Ovary (tissue), 9 donors: Measurements from ENCODE around the gene CLIC5. TPM values are rescaled to one million over a fixed set of nuclear protein-coding genes. Genes with fewer than 3 reads are reported as not detected.

Experiments
- DNase-seq, 5 donors: peaks; one replicate each; pipeline ENCODE4 v3.0.0-alpha.2; 2019 to 2020
- H3K27ac ChIP-seq, 2 donors: fragments of 200-600 bp; one replicate each; pipeline versions ENCODE4 v1.5.1 to v1.8.0; 2019 to 2022
- H3K27me3 ChIP-seq: fragments of 200-600 bp; one replicate; pipeline ENCODE4 v1.8.0; 2022
- H3K36me3 ChIP-seq: fragments of 200-600 bp; sonication (generic); one replicate; pipeline ENCODE4 v1.5.1; 2019
- H3K4me1 ChIP-seq: one replicate; pipeline ENCODE4 v1.8.1; 2013; ENCODE audit warnings: mild to moderate bottlenecking, moderate library complexity; ENCODE audit not compliant: insufficient read depth
- H3K4me3 ChIP-seq: fragments of 200-600 bp; sonication (generic); one replicate; pipeline ENCODE4 v1.5.1; 2017
- H3K9me3 ChIP-seq, 2 donors: fragments of 200-600 bp in 1 of 2; sonication (generic) in 1 of 2; one replicate each; pipeline versions ENCODE4 v1.5.1 to v1.8.1; 2013 to 2019; ENCODE audit warnings: mild to moderate bottlenecking in 1 of 2, moderate library complexity in 1 of 2
- CTCF ChIP-seq, 3 donors: fragments of 450-650 bp in 2 of 3; fragments of 200-600 bp in 1 of 3; IDR thresholded peaks; one replicate each; pipeline versions ENCODE4 v1.5.1 to v1.8.0; 2016 to 2022; ENCODE audit warnings: antibody characterized with exemption in 3 of 3, mild to moderate bottlenecking in 1 of 3
- EP300 ChIP-seq: sonication (generic); formaldehyde crosslinking; IDR thresholded peaks from one replicate; pipeline ENCODE4 v1.6.1; 2017; ENCODE audit warnings: antibody characterized with exemption
- POLR2A ChIP-seq: fragments of 450-650 bp; IDR thresholded peaks from one replicate; pipeline ENCODE4 v1.6.1; 2017; ENCODE audit warnings: antibody characterized with exemption, mild to moderate bottlenecking, moderate library complexity
- WGBS, 3 donors: extraction: QIAGEN DNeasy Blood & Tissue Kit in 1 of 3; methylation state at CpG; one replicate each; pipeline versions ENCODE4 v1.1.5 to v1.1.7; 2013 to 2017; 5-methylcytosine and 5-hydroxymethylcytosine counted together
- intact Hi-C, 4 donors: fragments of 100-400 bp; cut with DNase I; formaldehyde crosslinking; loops; one replicate each; pipeline versions ENCODE4 v1.11.0 to v1.15.1; 2022 to 2023
- polyA plus RNA-seq, 2 donors: library from polyadenylated mRNA; stranded (reverse); fragments of 200-250 nt in 1 of 2; fragments of 350-450 nt in 1 of 2; fragmentation: Illumina TruSeq in 1 of 2; extraction: RNeasy Lipid Tissue Mini Kit (QIAGEN cat#74804) in 1 of 2; gene quantifications; one replicate each; pipeline ENCODE4 v1.2.3, GENCODE V29; 2013 to 2014
- total RNA-seq, 7 donors: library from RNA; depleted of rRNA in 2 of 7; stranded (reverse); fragments of >200 nt in 2 of 7; fragmentation: NEBNext Ultra II Directional in 3 of 7; extraction: Animal tissue kit (Norgen Biotek cat#: 25700) in 3 of 7; gene quantifications; one replicate each; pipeline versions ENCODE4 v1.1.0 to v1.2.4, GENCODE V29; 2016 to 2023
- donor health status: DM: no; HTN: no; CAD: no; lungs with moderate emphysema.
- donor health status: DM: no; HTN: no; CAD: no.
- donor health status: Bipolar disorder and iron deficiency.
- donor health status: DM: yes; HTN: yes; CAD: no.
- donor health status: DM: no; HTN: no; CAD: no.
- donor health status: DM: yes; HTN: yes; CAD: no.

The CLIC5 gene
- total and polyA plus RNA-seq, 9 donors, result 0.27 to 42.3 (median 2.0) TPM

GRCh38 chr6:46023216-46023915 lies 7.7 kb upstream of the CLIC5 start:
- WGBS, 3 donors, result 42 to 45% (median 44%) methylated on average over 3 of the region's 3 CpGs
- no peak overlapping the region for H3K4me3 ChIP-seq
- intact Hi-C loops, result no loop called here
- TF ChIP-seq EP300, result no peak
- no peak for TF ChIP-seq CTCF (IDR thresholded peaks at IDR 0.05)
- TF ChIP-seq POLR2A, result no peak
- no peak overlapping the region for H3K27ac ChIP-seq
- DNase-seq, result no peak
- H3K9me3 ChIP-seq, result no peaks in the 10 kb centered on the region
- no peaks in the 10 kb centered on the region for H3K27me3 ChIP-seq
- H3K36me3 ChIP-seq, result no peaks in the 10 kb centered on the region
- no peaks in the 10 kb centered on the region for H3K4me1 ChIP-seq

- no peak overlapping the region for H3K4me3 ChIP-seq
- no peaks in the 10 kb centered on the region for H3K4me1 ChIP-seq
- no peaks in the 10 kb centered on the region for H3K27me3 ChIP-seq
- H3K9me3 ChIP-seq, result no peaks in the 10 kb centered on the region
- TF ChIP-seq POLR2A (no peak), CTCF (IDR thresholded peaks at IDR 0.05) (no peak), EP300 (no peak)
- intact Hi-C loops, result no loop called here
- no peak for DNase-seq
- H3K27ac ChIP-seq, result no peak overlapping the region
- 93 to 94% (median 94%) methylated on average over 5 of the region's 5 CpGs for WGBS, 3 donors
- H3K36me3 ChIP-seq, result no peaks in the 10 kb centered on the region
Measured at GRCh38 chr6:46022106-46022948, 6.7 kb upstream of the CLIC5 start.

- Histone ChIP-seq H3K27ac (no peak overlapping the region), H3K36me3 (no peaks in the 10 kb centered on the region), H3K4me1 (peaks cover 4% of the 10 kb centered on the region), H3K27me3 (no peaks in the 10 kb centered on the region), H3K4me3 (no peak overlapping the region), H3K9me3 (no peaks in the 10 kb centered on the region)
- 82 to 88% (median 85%) methylated on average over 2 of the region's 2 CpGs for WGBS, 3 donors
- intact Hi-C loops, result no loop called here
- DNase-seq, result no peak
- TF ChIP-seq CTCF (IDR thresholded peaks at IDR 0.05), result no peak
- no peak for TF ChIP-seq EP300
- no peak for TF ChIP-seq POLR2A
Measured at GRCh38 chr6:46017726-46018125, 2.1 kb upstream of the CLIC5 start.

- Histone ChIP-seq H3K27ac (no peak overlapping the region), H3K4me3 (no peak overlapping the region), H3K27me3 (no peaks in the 10 kb centered on the region), H3K4me1 (peaks cover 4% of the 10 kb centered on the region), H3K9me3 (no peaks in the 10 kb centered on the region), H3K36me3 (no peaks in the 10 kb centered on the region)
- WGBS, 3 donors, result 40 to 49% (median 42%) methylated on average over 8 of the region's 8 CpGs
- intact Hi-C loops, result no loop called here
- TF ChIP-seq EP300 (no peak), CTCF (IDR thresholded peaks at IDR 0.05) (no peak), POLR2A (no peak)
- DNase-seq, result no peak
Measured at GRCh38 chr6:46016063-46016608, 476 bp upstream of the CLIC5 start.
